Measurements from ENCODE around the gene CDC34. TPM values are rescaled to one million over a fixed set of nuclear protein-coding genes. Genes with fewer than 3 reads are reported as not detected.

Gene CDC34
- total and polyA plus RNA-seq, 2 of the 8 experiments (the other 6 are each of a cell fraction or from before 2014, with no cell fraction given) = 95.9 to 129 TPM

DNA sequence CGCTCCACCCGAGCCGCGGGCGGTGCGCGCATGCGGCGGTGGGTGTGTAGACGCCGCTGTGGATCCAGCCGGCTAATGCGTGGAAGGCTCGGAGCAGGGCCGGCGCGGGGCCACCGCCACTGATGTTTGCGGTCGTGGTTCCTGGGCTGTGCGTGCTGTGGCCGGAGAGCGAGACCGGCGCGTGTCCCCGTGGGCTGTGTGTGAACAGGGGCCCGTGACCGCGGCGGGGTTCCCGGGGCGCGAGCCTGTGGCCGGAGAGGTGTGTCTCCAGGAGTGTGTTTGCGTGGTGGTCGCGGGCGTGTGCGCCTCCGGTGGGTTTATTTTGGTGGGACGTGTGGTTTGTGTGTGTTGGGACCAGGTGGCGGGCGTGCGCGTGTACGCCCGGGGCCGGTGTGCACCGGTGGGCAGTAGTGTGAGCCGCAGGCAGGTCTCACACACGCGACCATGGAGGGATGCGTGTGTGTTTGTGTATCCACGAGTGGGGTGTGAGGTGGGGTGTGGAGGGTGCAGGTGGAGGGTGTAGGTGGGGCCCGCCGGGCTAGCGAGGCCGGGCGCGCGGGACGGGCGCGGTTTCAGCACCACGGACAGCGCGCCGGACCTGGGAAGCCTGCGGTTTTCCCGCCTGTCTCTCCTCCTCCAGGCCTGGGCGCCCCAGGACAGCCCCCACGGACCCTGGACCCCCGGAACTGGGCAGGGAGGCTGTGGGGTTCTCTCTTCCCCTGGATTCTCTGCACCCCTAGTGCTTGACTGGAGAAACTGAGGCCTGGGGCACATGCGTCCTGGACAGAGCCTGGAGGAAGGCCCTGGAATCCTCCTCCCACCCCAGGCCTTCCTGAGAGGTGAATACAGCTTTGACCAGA, 59.8 kb downstream of the CDC34 start (continued):
- TF ChIP-seq YY1 (IDR thresholded peaks at IDR 0.05; ENCODE audit: low read depth, low read length) (no peak), ASH2L (IDR thresholded peaks at IDR 0.05; ENCODE audit: low read length) (no peak), SRF (IDR thresholded peaks at IDR 0.05; ENCODE audit: low read depth, low read length) (no peak), RNF2 (IDR thresholded peaks at IDR 0.05; ENCODE audit: borderline replicate concordance, low read depth, low read length, missing control alignments, poor library complexity, severe bottlenecking) (peak; percentile 57)

Other genes with a start within 250 kb of the CDC34 start
- gene PLPP2, start 240.4 kb upstream of the CDC34 start, total RNA-seq (2021; fragmentation: NEBNext Ultra II Directional; extraction: Animal tissue kit (Norgen Biotek cat#: 25700)) = 98.6 and 101 TPM in 2 replicates
- 195 and 326 TPM in 2 replicates for gene PLPP2, start 240.4 kb upstream of the CDC34 start, polyA plus RNA-seq (2011; rRNA removed)
- gene MIER2, start 187.0 kb upstream of the CDC34 start, total RNA-seq (2021; fragmentation: NEBNext Ultra II Directional; extraction: Animal tissue kit (Norgen Biotek cat#: 25700)) = 45.7 and 48.3 TPM in 2 replicates
- 30.3 and 53.1 TPM in 2 replicates for gene MIER2, start 187.0 kb upstream of the CDC34 start, polyA plus RNA-seq (2011; rRNA removed)
- gene C2CD4C, start 122.6 kb upstream of the CDC34 start, total RNA-seq (2021; fragmentation: NEBNext Ultra II Directional; extraction: Animal tissue kit (Norgen Biotek cat#: 25700)) = 6.3 and 6.6 TPM in 2 replicates
- 3.8 and 7.8 TPM in 2 replicates for gene C2CD4C, start 122.6 kb upstream of the CDC34 start, polyA plus RNA-seq (2011; rRNA removed)
- 3.5 and 4.4 TPM in 2 replicates for gene SHC2, start 70.7 kb upstream of the CDC34 start, total RNA-seq (2021; fragmentation: NEBNext Ultra II Directional; extraction: Animal tissue kit (Norgen Biotek cat#: 25700))
- gene SHC2, start 70.7 kb upstream of the CDC34 start, polyA plus RNA-seq (2011; rRNA removed) = 7.3 and 11.3 TPM in 2 replicates
- gene MADCAM1, start 35.3 kb upstream of the CDC34 start, total RNA-seq (2021; fragmentation: NEBNext Ultra II Directional; extraction: Animal tissue kit (Norgen Biotek cat#: 25700)) = 3.0 and 3.1 TPM in 2 replicates
- 2.3 and 5.3 TPM in 2 replicates for gene MADCAM1, start 35.3 kb upstream of the CDC34 start, polyA plus RNA-seq (2011; rRNA removed)
- 9.1 and 10.2 TPM in 2 replicates for gene TPGS1, start 24.3 kb upstream of the CDC34 start, total RNA-seq (2021; fragmentation: NEBNext Ultra II Directional; extraction: Animal tissue kit (Norgen Biotek cat#: 25700))
- gene TPGS1, start 24.3 kb upstream of the CDC34 start, polyA plus RNA-seq (2011; rRNA removed) = 10.6 and 11.8 TPM in 2 replicates
- 0.32 and 0.59 TPM in 2 replicates for gene GZMM, start 12.3 kb downstream of the CDC34 start, total RNA-seq (2021; fragmentation: NEBNext Ultra II Directional; extraction: Animal tissue kit (Norgen Biotek cat#: 25700))
- 0.09 and 0.19 TPM in 2 replicates for gene GZMM, start 12.3 kb downstream of the CDC34 start, polyA plus RNA-seq (2011; rRNA removed)
- gene BSG, start 40.8 kb downstream of the CDC34 start, total RNA-seq (2021; fragmentation: NEBNext Ultra II Directional; extraction: Animal tissue kit (Norgen Biotek cat#: 25700)) = 726 and 743 TPM in 2 replicates
- 1,055 and 1,381 TPM in 2 replicates for gene BSG, start 40.8 kb downstream of the CDC34 start, polyA plus RNA-seq (2011; rRNA removed)
- gene HCN2, start 58.1 kb downstream of the CDC34 start, total RNA-seq (2021; fragmentation: NEBNext Ultra II Directional; extraction: Animal tissue kit (Norgen Biotek cat#: 25700)) = 3.6 and 4.0 TPM in 2 replicates
- 1.0 and 1.9 TPM in 2 replicates for gene HCN2, start 58.1 kb downstream of the CDC34 start, polyA plus RNA-seq (2011; rRNA removed)
- gene POLRMT, start 101.8 kb downstream of the CDC34 start, total RNA-seq (2021; fragmentation: NEBNext Ultra II Directional; extraction: Animal tissue kit (Norgen Biotek cat#: 25700)) = 110 and 111 TPM in 2 replicates
- 93.0 and 119 TPM in 2 replicates for gene POLRMT, start 101.8 kb downstream of the CDC34 start, polyA plus RNA-seq (2011; rRNA removed)
- 1.7 and 1.9 TPM in 2 replicates for gene FGF22, start 108.1 kb downstream of the CDC34 start, total RNA-seq (2021; fragmentation: NEBNext Ultra II Directional; extraction: Animal tissue kit (Norgen Biotek cat#: 25700))
- 0.44 and 0.99 TPM in 2 replicates for gene FGF22, start 108.1 kb downstream of the CDC34 start, polyA plus RNA-seq (2011; rRNA removed)
- gene RNF126, start 131.5 kb downstream of the CDC34 start, total RNA-seq (2021; fragmentation: NEBNext Ultra II Directional; extraction: Animal tissue kit (Norgen Biotek cat#: 25700)) = 64.7 and 68.0 TPM in 2 replicates
- 21.8 and 56.5 TPM in 2 replicates for gene RNF126, start 131.5 kb downstream of the CDC34 start, polyA plus RNA-seq (2011; rRNA removed)
- gene FSTL3, start 144.6 kb downstream of the CDC34 start, total RNA-seq (2021; fragmentation: NEBNext Ultra II Directional; extraction: Animal tissue kit (Norgen Biotek cat#: 25700)) = 7.5 and 8.1 TPM in 2 replicates
- 11.8 and 18.4 TPM in 2 replicates for gene FSTL3, start 144.6 kb downstream of the CDC34 start, polyA plus RNA-seq (2011; rRNA removed)
- gene PRSS57, start 163.7 kb downstream of the CDC34 start, total RNA-seq (2021; fragmentation: NEBNext Ultra II Directional; extraction: Animal tissue kit (Norgen Biotek cat#: 25700)) = not detected in 2 replicates
- gene PRSS57, start 163.7 kb downstream of the CDC34 start, polyA plus RNA-seq (2011; rRNA removed) = 0.09 TPM in 1 of 2 replicates, not detected in the other
- 16.5 TPM in 2 replicates for gene PALM, start 177.2 kb downstream of the CDC34 start, total RNA-seq (2021; fragmentation: NEBNext Ultra II Directional; extraction: Animal tissue kit (Norgen Biotek cat#: 25700))
- gene PALM, start 177.2 kb downstream of the CDC34 start, polyA plus RNA-seq (2011; rRNA removed) = 5.7 and 13.0 TPM in 2 replicates
- 0.43 and 0.54 TPM in 2 replicates for gene MISP, start 219.4 kb downstream of the CDC34 start, total RNA-seq (2021; fragmentation: NEBNext Ultra II Directional; extraction: Animal tissue kit (Norgen Biotek cat#: 25700))
- 0.45 and 0.52 TPM in 2 replicates for gene MISP, start 219.4 kb downstream of the CDC34 start, polyA plus RNA-seq (2011; rRNA removed)

Data from H1 (cell line).